Measurements from ENCODE around the gene MATN4. TPM values are rescaled to one million over a fixed set of nuclear protein-coding genes. Genes with fewer than 3 reads are reported as not detected.

MATN4 gene
- total RNA-seq, 1 donor from 2014 or later: not detected

DNA sequence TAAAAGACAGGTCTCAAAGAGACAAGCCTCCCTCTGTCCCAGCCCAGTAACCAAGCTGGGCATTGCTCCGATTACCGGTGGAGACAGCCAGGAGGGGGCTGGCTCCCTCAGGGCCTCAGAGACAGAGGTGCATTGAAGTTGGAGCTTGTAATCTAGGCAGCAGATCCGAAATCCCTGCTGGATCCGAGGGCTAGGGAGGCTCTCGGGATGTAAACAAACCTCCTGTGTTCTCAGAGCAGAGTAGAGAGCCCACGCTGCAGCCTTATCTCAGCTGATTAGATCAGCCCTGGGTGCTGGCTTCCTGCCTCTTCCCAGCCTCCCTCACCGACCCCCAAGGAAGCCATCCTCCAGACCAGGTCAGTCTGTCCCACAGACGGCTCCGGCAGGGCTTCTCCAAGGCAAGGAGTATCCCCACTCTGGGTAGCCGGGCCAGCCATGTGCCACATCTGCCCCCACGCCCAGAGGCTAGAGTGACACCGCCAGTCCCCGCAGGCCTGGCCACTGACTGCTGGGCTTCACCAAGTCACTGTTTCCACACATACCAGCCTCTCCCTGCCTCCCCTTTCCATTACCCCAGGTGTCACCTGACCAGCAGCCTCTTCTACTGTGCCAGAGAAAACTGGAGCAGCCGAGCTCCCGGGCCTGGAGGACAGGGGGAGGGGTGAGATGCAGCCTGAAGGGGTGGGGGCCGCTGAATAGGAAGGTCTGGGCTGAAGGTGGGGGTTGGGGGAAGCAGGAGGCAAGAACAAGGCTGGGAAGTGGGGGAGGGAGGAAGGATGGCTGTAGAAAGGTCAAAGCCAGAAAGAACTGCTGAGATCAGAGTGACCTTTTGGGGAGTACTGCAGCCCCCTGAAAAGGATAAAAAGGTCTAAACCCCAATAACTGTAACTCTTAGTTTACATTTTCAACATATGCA lies 34.1 kb upstream of the MATN4 start:
- peak overlapping the region; percentile 0 for H3K4me3 ChIP-seq (ENCODE audit: low read depth, low read length)
- no peak for DNase-seq (ENCODE audit: low read depth)

GRCh38 chr20:45341579-45341938 lies 33.5 kb upstream of the MATN4 start:
- DNase-seq (ENCODE audit: low read depth): no peak
- no peak overlapping the region for H3K4me3 ChIP-seq (ENCODE audit: low read depth, low read length)
- H3K36me3 ChIP-seq (ENCODE audit: control insufficient read depth, insufficient read depth, low read length): no peaks in the 10 kb centered on the region
- no peaks in the 10 kb centered on the region for H3K27me3 ChIP-seq (ENCODE audit: control insufficient read depth, insufficient read depth, low read length)
- TF ChIP-seq, protein P1, sequence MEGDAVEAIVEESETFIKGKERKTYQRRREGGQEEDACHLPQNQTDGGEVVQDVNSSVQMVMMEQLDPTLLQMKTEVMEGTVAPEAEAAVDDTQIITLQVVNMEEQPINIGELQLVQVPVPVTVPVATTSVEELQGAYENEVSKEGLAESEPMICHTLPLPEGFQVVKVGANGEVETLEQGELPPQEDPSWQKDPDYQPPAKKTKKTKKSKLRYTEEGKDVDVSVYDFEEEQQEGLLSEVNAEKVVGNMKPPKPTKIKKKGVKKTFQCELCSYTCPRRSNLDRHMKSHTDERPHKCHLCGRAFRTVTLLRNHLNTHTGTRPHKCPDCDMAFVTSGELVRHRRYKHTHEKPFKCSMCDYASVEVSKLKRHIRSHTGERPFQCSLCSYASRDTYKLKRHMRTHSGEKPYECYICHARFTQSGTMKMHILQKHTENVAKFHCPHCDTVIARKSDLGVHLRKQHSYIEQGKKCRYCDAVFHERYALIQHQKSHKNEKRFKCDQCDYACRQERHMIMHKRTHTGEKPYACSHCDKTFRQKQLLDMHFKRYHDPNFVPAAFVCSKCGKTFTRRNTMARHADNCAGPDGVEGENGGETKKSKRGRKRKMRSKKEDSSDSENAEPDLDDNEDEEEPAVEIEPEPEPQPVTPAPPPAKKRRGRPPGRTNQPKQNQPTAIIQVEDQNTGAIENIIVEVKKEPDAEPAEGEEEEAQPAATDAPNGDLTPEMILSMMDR (IDR thresholded peaks at IDR 0.05; ENCODE audit: insufficient read depth, low read length, poor library complexity, severe bottlenecking): no peak

More for the DNA sequence above, 34.1 kb upstream of the MATN4 start:
- no peaks in the 10 kb centered on the region for H3K27me3 ChIP-seq (ENCODE audit: control insufficient read depth, insufficient read depth, low read length)
- H3K36me3 ChIP-seq (ENCODE audit: control insufficient read depth, insufficient read depth, low read length): no peaks in the 10 kb centered on the region
- TF ChIP-seq, protein P1 (IDR thresholded peaks at IDR 0.05; ENCODE audit: insufficient read depth, low read length, poor library complexity, severe bottlenecking): no peak

DNA sequence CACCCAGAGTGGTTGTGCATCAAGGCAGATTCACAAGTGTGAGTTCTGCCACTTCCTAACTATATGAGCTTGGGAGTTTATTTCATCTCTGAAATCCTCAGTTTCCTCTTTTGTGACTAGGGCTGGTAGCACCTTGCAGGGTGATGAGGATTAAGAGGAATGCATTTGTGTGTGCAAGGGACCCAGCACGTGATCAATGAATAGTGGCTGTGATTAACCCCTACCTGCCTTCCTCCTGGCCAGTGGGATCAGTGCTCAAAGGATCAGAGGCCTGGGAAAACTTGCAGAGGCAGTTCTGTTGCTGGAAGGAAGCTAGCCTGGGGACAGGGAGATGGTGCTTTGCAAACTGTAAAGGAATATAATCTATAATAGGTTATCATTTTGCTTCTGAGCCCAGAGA lies 32.9 kb upstream of the MATN4 start:
- no peak for DNase-seq (ENCODE audit: low read depth)
- H3K27me3 ChIP-seq (ENCODE audit: control insufficient read depth, insufficient read depth, low read length): no peaks in the 10 kb centered on the region
- no peak overlapping the region for H3K4me3 ChIP-seq (ENCODE audit: low read depth, low read length)
- no peaks in the 10 kb centered on the region for H3K36me3 ChIP-seq (ENCODE audit: control insufficient read depth, insufficient read depth, low read length)
- TF ChIP-seq, protein P1 (IDR thresholded peaks at IDR 0.05; ENCODE audit: insufficient read depth, low read length, poor library complexity, severe bottlenecking): no peak

- Histone ChIP-seq H3K27me3 (ENCODE audit: control insufficient read depth, insufficient read depth, low read length) (no peaks in the 10 kb centered on the region), H3K36me3 (ENCODE audit: control insufficient read depth, insufficient read depth, low read length) (no peaks in the 10 kb centered on the region), H3K4me3 (ENCODE audit: low read depth, low read length) (no peak overlapping the region)
- TF ChIP-seq, protein P1 (IDR thresholded peaks at IDR 0.05; ENCODE audit: insufficient read depth, low read length, poor library complexity, severe bottlenecking): no peak
- DNase-seq (ENCODE audit: low read depth): no peak
Observed at GRCh38 chr20:45340236-45340847, 32.2 kb upstream of the MATN4 start.

DNA sequence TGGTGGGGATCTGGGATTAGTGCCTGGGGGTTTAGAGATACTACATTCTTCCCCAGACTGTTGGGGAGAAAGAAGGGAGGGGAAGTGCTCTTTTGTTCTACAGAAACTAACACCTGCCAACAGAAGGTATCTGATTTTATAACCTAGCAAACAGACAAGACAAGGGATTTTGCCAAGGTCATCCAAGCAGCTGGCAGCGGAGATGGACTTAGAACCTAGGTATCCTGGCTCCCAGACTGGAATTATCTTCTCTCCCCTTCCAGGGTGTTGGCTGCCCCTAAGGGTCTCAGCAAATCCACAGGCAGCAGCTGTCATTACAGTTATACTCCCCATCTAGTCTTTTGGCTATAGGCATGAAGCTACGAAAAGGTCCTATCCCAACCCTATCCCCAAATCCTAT lies 31.7 kb upstream of the MATN4 start:
- DNase-seq (ENCODE audit: low read depth): no peak
- Histone ChIP-seq H3K27me3 (ENCODE audit: control insufficient read depth, insufficient read depth, low read length) (no peaks in the 10 kb centered on the region), H3K36me3 (ENCODE audit: control insufficient read depth, insufficient read depth, low read length) (no peaks in the 10 kb centered on the region), H3K4me3 (ENCODE audit: low read depth, low read length) (no peak overlapping the region)
- TF ChIP-seq, protein P1 (IDR thresholded peaks at IDR 0.05; ENCODE audit: insufficient read depth, low read length, poor library complexity, severe bottlenecking): no peak
